GM19397 (cell line): ENCODE measurements around the gene FHIT.

ENCODE experiments used
- ATAC-seq: cut with Tn5 transposase; IDR thresholded peaks from one replicate; pipeline ENCODE4 v1.9.1; 2021; ENCODE audit warnings: mild to moderate bottlenecking, moderate library complexity; ENCODE audit not compliant: unreplicated experiment

FHIT gene

GRCh38 chr3:60094392-60094947 is 1156.8 kb downstream of the FHIT start:
- ATAC-seq = no peak

- ATAC-seq = no peak
Observed at GRCh38 chr3:60090548-60090947, 1160.7 kb downstream of the FHIT start.

GRCh38 chr3:60086811-60087210 is 1164.4 kb downstream of the FHIT start:
- ATAC-seq = no peak

GRCh38 chr3:60085649-60086048 is 1165.6 kb downstream of the FHIT start:
- ATAC-seq = no peak

- ATAC-seq = no peak
Observed at GRCh38 chr3:60081381-60082095, 1169.7 kb downstream of the FHIT start.

- ATAC-seq = no peak
Observed at GRCh38 chr3:60080648-60081047, 1170.6 kb downstream of the FHIT start.

GRCh38 chr3:60079076-60079475 is 1172.2 kb downstream of the FHIT start:
- ATAC-seq = no peak

- ATAC-seq = no peak
Observed at GRCh38 chr3:60076331-60076730, 1174.9 kb downstream of the FHIT start.

- ATAC-seq = no peak
Observed at GRCh38 chr3:60073942-60074341, 1177.3 kb downstream of the FHIT start.

- no peak for ATAC-seq
Observed at GRCh38 chr3:60073228-60073627, 1178.0 kb downstream of the FHIT start.

GRCh38 chr3:60070366-60070765 is 1180.9 kb downstream of the FHIT start:
- no peak for ATAC-seq

- no peak for ATAC-seq
Observed at GRCh38 chr3:60065227-60065868, 1185.9 kb downstream of the FHIT start.

GRCh38 chr3:60064210-60065178 is 1186.8 kb downstream of the FHIT start:
- ATAC-seq = no peak

GRCh38 chr3:60056404-60056803 is 1194.8 kb downstream of the FHIT start:
- no peak for ATAC-seq

- ATAC-seq = no peak
Observed at GRCh38 chr3:60055765-60056164, 1195.5 kb downstream of the FHIT start.

GRCh38 chr3:60053526-60054265 is 1197.6 kb downstream of the FHIT start:
- no peak for ATAC-seq

GRCh38 chr3:60048447-60048848 is 1202.8 kb downstream of the FHIT start:
- ATAC-seq = no peak

- no peak for ATAC-seq
Observed at GRCh38 chr3:60047426-60048200, 1203.6 kb downstream of the FHIT start.

- no peak for ATAC-seq
Observed at GRCh38 chr3:60046210-60046609, 1205.0 kb downstream of the FHIT start.

GRCh38 chr3:60045686-60046085 is 1205.6 kb downstream of the FHIT start:
- no peak for ATAC-seq
